Fibroblast of skin of scalp (primary cell): ENCODE data around the gene FAM184B. TPM values are rescaled to one million over a fixed set of nuclear protein-coding genes. Genes with fewer than 3 reads are reported as not detected.

Source experiments
- DNase-seq: peaks from one replicate; pipeline ENCODE4 v3.0.0-alpha.2; 2013
- polyA plus RNA-seq, 2 experiments: library from polyadenylated mRNA; unstranded; fragments of 120-200 nt; gene quantifications; one replicate each; pipeline ENCODE4 v1.2.1, GENCODE V29; 2013; ENCODE audit not compliant: insufficient read length in 2 of 2

Gene FAM184B
- 0.07 TPM for polyA plus RNA-seq (2013, experiment 1 of 2; ENCODE audit: insufficient read length)
- 0.26 TPM for polyA plus RNA-seq (2013, experiment 2 of 2; ENCODE audit: insufficient read length)

- peak; percentile 16 for DNase-seq
These were observed at the start of gene FAM184B for GRCh38 chr4:17781300-17782287. Gene FAM184B (minus strand): TSS chr4:17781621. CDS start chr4:17781299, 322 bp downstream.

- no peak for DNase-seq
These were observed 42.6 kb upstream of the FAM184B start for GRCh38 chr4:17823871-17824669.

- peak; percentile 76 for DNase-seq
These were observed 35.6 kb upstream of the FAM184B start for GRCh38 chr4:17817027-17817426.

GRCh38 chr4:17816142-17816541, 34.7 kb upstream of the FAM184B start:
- no peak for DNase-seq

GRCh38 chr4:17814140-17814539, 32.7 kb upstream of the FAM184B start:
- peak; percentile 43 for DNase-seq

- no peak for DNase-seq
These were observed 31.4 kb upstream of the FAM184B start for GRCh38 chr4:17812801-17813200.

- DNase-seq, result no peak
These were observed 30.7 kb upstream of the FAM184B start for GRCh38 chr4:17812125-17812524.

GRCh38 chr4:17811078-17811603, 29.7 kb upstream of the FAM184B start:
- DNase-seq, result no peak

GRCh38 chr4:17810260-17811077, 29.0 kb upstream of the FAM184B start, which contains the start of the genes DCAF16 and NCAPG:
Gene DCAF16 (minus strand): TSS chr4:17810757. CDS start chr4:17804141, 6,616 bp downstream.
Gene NCAPG (plus strand): TSS chr4:17810979. CDS start chr4:17811078, 99 bp downstream.
- DNase-seq, result peak; percentile 100

- DNase-seq, result no peak
These were observed 28.2 kb upstream of the FAM184B start for GRCh38 chr4:17809667-17810066.

- peak; percentile 45 for DNase-seq
These were observed 26.0 kb upstream of the FAM184B start for GRCh38 chr4:17807446-17807845.

GRCh38 chr4:17805580-17806155, 24.2 kb upstream of the FAM184B start:
- no peak for DNase-seq

- DNase-seq, result no peak
These were observed 16.4 kb upstream of the FAM184B start for GRCh38 chr4:17797808-17798207.

- DNase-seq, result no peak
These were observed 13.3 kb upstream of the FAM184B start for GRCh38 chr4:17794730-17795129.

GRCh38 chr4:17788956-17789355, 7.5 kb upstream of the FAM184B start:
- no peak for DNase-seq

- peak; percentile 22 for DNase-seq
These were observed 5.9 kb upstream of the FAM184B start for GRCh38 chr4:17787315-17787714.

- no peak for DNase-seq
These were observed 5.1 kb upstream of the FAM184B start for GRCh38 chr4:17786567-17786966.

- DNase-seq, result no peak
These were observed 4.4 kb upstream of the FAM184B start for GRCh38 chr4:17785858-17786257.

- DNase-seq, result peak; percentile 52
These were observed 721 bp downstream of the FAM184B start for GRCh38 chr4:17780501-17781299.

GRCh38 chr4:17778431-17778830, 3.0 kb downstream of the FAM184B start:
- no peak for DNase-seq
